Measurements from ENCODE around the gene CYB561D1. TPM values are rescaled to one million over a fixed set of nuclear protein-coding genes. Genes with fewer than 3 reads are reported as not detected.

CYB561D1 gene
- total and polyA plus RNA-seq, 2 of the 13 experiments (the other 11 are each of a cell fraction or from before 2014, with no cell fraction given): 3.9 to 4.1 TPM

GRCh38 chr1:109546311-109547109 lies 52.6 kb downstream of the CYB561D1 start (continued):
- TF ChIP-seq, protein P1, sequence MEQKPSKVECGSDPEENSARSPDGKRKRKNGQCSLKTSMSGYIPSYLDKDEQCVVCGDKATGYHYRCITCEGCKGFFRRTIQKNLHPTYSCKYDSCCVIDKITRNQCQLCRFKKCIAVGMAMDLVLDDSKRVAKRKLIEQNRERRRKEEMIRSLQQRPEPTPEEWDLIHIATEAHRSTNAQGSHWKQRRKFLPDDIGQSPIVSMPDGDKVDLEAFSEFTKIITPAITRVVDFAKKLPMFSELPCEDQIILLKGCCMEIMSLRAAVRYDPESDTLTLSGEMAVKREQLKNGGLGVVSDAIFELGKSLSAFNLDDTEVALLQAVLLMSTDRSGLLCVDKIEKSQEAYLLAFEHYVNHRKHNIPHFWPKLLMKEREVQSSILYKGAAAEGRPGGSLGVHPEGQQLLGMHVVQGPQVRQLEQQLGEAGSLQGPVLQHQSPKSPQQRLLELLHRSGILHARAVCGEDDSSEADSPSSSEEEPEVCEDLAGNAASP (CRISPR knock-in tag; IDR thresholded peaks at IDR 0.05; ENCODE audit: borderline replicate concordance): 0 out of 2 replicates have a peak, but pooled peaks have one; percentile 9
- TF ChIP-seq ZNF614 (CRISPR knock-in tag; IDR thresholded peaks at IDR 0.05; ENCODE audit: borderline replicate concordance) (0 out of 2 replicates have a peak, but pooled peaks have one; percentile 44), ZGPAT (CRISPR knock-in tag; IDR thresholded peaks at IDR 0.05) (no peak), RARA (CRISPR knock-in tag; IDR thresholded peaks at IDR 0.05) (0 out of 2 replicates have a peak, but pooled peaks have one; percentile 24), HMG20B (CRISPR knock-in tag; conservative IDR thresholded peaks at IDR 0.05) (0 out of 2 replicates have a peak, but pooled peaks have one; percentile 24), CBFB (CRISPR knock-in tag; IDR thresholded peaks at IDR 0.05) (no peak), ZNF256 (CRISPR knock-in tag; conservative IDR thresholded peaks at IDR 0.05) (no peak), HOXA7 (CRISPR knock-in tag; IDR thresholded peaks at IDR 0.05) (no peak), ZMYM4 (CRISPR knock-in tag; IDR thresholded peaks at IDR 0.05) (0 out of 2 replicates have a peak, but pooled peaks have one; percentile 24), FOXK1 (CRISPR knock-in tag; IDR thresholded peaks at IDR 0.05; ENCODE audit: borderline replicate concordance, low read depth) (peak; percentile 40; the same call in 1 of the 2 replicates), KDM2A (CRISPR knock-in tag; IDR thresholded peaks at IDR 0.05; ENCODE audit: borderline replicate concordance, low read depth) (peak; percentile 26; the same call in 1 of the 2 replicates), ZNF274 (CRISPR knock-in tag; IDR thresholded peaks at IDR 0.05) (no peak), ERF (CRISPR knock-in tag; IDR thresholded peaks at IDR 0.05) (0 out of 2 replicates have a peak, but pooled peaks have one; percentile 20), ZMYM3 (CRISPR knock-in tag; IDR thresholded peaks at IDR 0.05) (no peak)
- TF ChIP-seq, protein P2, sequence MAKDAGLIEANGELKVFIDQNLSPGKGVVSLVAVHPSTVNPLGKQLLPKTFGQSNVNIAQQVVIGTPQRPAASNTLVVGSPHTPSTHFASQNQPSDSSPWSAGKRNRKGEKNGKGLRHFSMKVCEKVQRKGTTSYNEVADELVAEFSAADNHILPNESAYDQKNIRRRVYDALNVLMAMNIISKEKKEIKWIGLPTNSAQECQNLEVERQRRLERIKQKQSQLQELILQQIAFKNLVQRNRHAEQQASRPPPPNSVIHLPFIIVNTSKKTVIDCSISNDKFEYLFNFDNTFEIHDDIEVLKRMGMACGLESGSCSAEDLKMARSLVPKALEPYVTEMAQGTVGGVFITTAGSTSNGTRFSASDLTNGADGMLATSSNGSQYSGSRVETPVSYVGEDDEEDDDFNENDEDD (CRISPR knock-in tag; IDR thresholded peaks at IDR 0.05; ENCODE audit: borderline replicate concordance): 0 out of 2 replicates have a peak, but pooled peaks have one; percentile 15
- TF ChIP-seq, protein P3, sequence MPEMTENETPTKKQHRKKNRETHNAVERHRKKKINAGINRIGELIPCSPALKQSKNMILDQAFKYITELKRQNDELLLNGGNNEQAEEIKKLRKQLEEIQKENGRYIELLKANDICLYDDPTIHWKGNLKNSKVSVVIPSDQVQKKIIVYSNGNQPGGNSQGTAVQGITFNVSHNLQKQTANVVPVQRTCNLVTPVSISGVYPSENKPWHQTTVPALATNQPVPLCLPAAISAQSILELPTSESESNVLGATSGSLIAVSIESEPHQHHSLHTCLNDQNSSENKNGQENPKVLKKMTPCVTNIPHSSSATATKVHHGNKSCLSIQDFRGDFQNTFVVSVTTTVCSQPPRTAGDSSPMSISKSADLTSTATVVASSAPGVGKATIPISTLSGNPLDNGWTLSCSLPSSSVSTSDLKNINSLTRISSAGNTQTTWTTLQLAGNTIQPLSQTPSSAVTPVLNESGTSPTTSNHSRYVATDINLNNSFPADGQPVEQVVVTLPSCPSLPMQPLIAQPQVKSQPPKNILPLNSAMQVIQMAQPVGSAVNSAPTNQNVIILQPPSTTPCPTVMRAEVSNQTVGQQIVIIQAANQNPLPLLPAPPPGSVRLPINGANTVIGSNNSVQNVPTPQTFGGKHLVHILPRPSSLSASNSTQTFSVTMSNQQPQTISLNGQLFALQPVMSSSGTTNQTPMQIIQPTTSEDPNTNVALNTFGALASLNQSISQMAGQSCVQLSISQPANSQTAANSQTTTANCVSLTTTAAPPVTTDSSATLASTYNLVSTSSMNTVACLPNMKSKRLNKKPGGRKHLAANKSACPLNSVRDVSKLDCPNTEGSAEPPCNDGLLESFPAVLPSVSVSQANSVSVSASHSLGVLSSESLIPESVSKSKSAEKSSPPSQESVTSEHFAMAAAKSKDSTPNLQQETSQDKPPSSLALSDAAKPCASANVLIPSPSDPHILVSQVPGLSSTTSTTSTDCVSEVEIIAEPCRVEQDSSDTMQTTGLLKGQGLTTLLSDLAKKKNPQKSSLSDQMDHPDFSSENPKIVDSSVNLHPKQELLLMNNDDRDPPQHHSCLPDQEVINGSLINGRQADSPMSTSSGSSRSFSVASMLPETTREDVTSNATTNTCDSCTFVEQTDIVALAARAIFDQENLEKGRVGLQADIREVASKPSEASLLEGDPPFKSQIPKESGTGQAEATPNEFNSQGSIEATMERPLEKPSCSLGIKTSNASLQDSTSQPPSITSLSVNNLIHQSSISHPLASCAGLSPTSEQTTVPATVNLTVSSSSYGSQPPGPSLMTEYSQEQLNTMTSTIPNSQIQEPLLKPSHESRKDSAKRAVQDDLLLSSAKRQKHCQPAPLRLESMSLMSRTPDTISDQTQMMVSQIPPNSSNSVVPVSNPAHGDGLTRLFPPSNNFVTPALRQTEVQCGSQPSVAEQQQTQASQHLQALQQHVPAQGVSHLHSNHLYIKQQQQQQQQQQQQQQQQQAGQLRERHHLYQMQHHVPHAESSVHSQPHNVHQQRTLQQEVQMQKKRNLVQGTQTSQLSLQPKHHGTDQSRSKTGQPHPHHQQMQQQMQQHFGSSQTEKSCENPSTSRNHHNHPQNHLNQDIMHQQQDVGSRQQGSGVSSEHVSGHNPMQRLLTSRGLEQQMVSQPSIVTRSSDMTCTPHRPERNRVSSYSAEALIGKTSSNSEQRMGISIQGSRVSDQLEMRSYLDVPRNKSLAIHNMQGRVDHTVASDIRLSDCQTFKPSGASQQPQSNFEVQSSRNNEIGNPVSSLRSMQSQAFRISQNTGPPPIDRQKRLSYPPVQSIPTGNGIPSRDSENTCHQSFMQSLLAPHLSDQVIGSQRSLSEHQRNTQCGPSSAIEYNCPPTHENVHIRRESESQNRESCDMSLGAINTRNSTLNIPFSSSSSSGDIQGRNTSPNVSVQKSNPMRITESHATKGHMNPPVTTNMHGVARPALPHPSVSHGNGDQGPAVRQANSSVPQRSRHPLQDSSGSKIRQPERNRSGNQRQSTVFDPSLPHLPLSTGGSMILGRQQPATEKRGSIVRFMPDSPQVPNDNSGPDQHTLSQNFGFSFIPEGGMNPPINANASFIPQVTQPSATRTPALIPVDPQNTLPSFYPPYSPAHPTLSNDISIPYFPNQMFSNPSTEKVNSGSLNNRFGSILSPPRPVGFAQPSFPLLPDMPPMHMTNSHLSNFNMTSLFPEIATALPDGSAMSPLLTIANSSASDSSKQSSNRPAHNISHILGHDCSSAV (CRISPR knock-in tag; IDR thresholded peaks at IDR 0.05; ENCODE audit: borderline replicate concordance): no peak
